GM10266 (cell line): Measurements from ENCODE around the gene GUCA2A.

Experiments
- DNase-seq: peaks from one replicate; pipeline ENCODE4 v3.0.0; 2012; ENCODE audit errors: extremely low spot score
- CTCF ChIP-seq: IDR thresholded peaks from 2 replicates; pipeline ENCODE4 v1.5.1; 2012; ENCODE audit warnings: mild to moderate bottlenecking, low read depth; ENCODE audit not compliant: control insufficient read depth, insufficient read depth; ENCODE audit errors: missing control alignments

Gene GUCA2A

GRCh38 chr1:42176902-42177519 is 12.5 kb upstream of the GUCA2A start:
- TF ChIP-seq CTCF, result peak; percentile 71
- DNase-seq, result peak; percentile 72

- TF ChIP-seq CTCF, result no peak
- no peak for DNase-seq
Observed at GRCh38 chr1:42175314-42176054, 10.9 kb upstream of the GUCA2A start.

GRCh38 chr1:42173961-42174735 is 9.6 kb upstream of the GUCA2A start:
- no peak for DNase-seq
- no peak for TF ChIP-seq CTCF

- peak; percentile 98 for TF ChIP-seq CTCF
- peak; percentile 79 for DNase-seq
Observed at GRCh38 chr1:42173155-42173933, 8.8 kb upstream of the GUCA2A start.

GRCh38 chr1:42172381-42173133 is 8.0 kb upstream of the GUCA2A start:
- TF ChIP-seq CTCF, result no peak
- DNase-seq, result no peak

GRCh38 chr1:42171679-42172266 is 7.2 kb upstream of the GUCA2A start:
- no peak for TF ChIP-seq CTCF
- DNase-seq, result no peak
